ENCODE data around the gene PTGR1. TPM values are rescaled to one million over a fixed set of nuclear protein-coding genes. Genes with fewer than 3 reads are reported as not detected.
"Not testable (repeated sequence)": the region's sequence is repeated elsewhere in the genome, so short reads cannot be mapped to it uniquely, and the experiment has no call there.

Gene PTGR1
- polyA plus RNA-seq, 1 donor: 88.5 TPM

- H3K4me1 ChIP-seq (ENCODE audit: control insufficient read depth, insufficient read depth, low read length): peaks cover 12% of the 10 kb centered on the region
- peak overlapping the region; percentile 96 for H3K27ac ChIP-seq (ENCODE audit: low read length)
- peaks cover 26% of the 10 kb centered on the region for H3K36me3 ChIP-seq (ENCODE audit: control insufficient read depth, insufficient read depth, low read length)
- H3K27me3 ChIP-seq (ENCODE audit: control insufficient read depth, insufficient read depth, low read length): no peaks in the 10 kb centered on the region
- DNase-seq: peak; percentile 51 to 81
- 0% methylated on average over 4 of the region's 16 CpGs for WGBS (ENCODE audit: insufficient coverage, low lambda C conversion rate)
- no peaks in the 10 kb centered on the region for H3K9me3 ChIP-seq (ENCODE audit: control insufficient read depth, low read depth, low read length)
- H3K4me3 ChIP-seq (ENCODE audit: low read length): peak overlapping the region; percentile 67
These were observed 735 bp downstream of the PTGR1 start for GRCh38 chr9:111598733-111599091.

- H3K27me3 ChIP-seq (ENCODE audit: control insufficient read depth, insufficient read depth, low read length): no peaks in the 10 kb centered on the region
- H3K9me3 ChIP-seq (ENCODE audit: control insufficient read depth, low read depth, low read length): no peaks in the 10 kb centered on the region
- 0% methylated on average over 2 of the region's 41 CpGs for WGBS (ENCODE audit: insufficient coverage, low lambda C conversion rate)
- peak overlapping the region; percentile 67 for H3K4me3 ChIP-seq (ENCODE audit: low read length)
- peaks cover 30% of the 10 kb centered on the region for H3K36me3 ChIP-seq (ENCODE audit: control insufficient read depth, insufficient read depth, low read length)
- peaks cover 10% of the 10 kb centered on the region for H3K4me1 ChIP-seq (ENCODE audit: control insufficient read depth, insufficient read depth, low read length)
- peak overlapping the region; percentile 96 for H3K27ac ChIP-seq (ENCODE audit: low read length)
- DNase-seq: peak; percentile 68
These were observed 1.4 kb downstream of the PTGR1 start for GRCh38 chr9:111597852-111598732.

GRCh38 chr9:111588846-111589245 is 10.6 kb downstream of the PTGR1 start:
- Histone ChIP-seq H3K9me3 (ENCODE audit: control insufficient read depth, low read depth, low read length) (no peaks in the 10 kb centered on the region), H3K36me3 (ENCODE audit: control insufficient read depth, insufficient read depth, low read length) (peaks cover 51% of the 10 kb centered on the region), H3K4me1 (ENCODE audit: control insufficient read depth, insufficient read depth, low read length) (no peaks in the 10 kb centered on the region), H3K4me3 (ENCODE audit: low read length) (no peak overlapping the region), H3K27ac (ENCODE audit: low read length) (no peak overlapping the region), H3K27me3 (ENCODE audit: control insufficient read depth, insufficient read depth, low read length) (no peaks in the 10 kb centered on the region)
- WGBS (ENCODE audit: insufficient coverage, low lambda C conversion rate): 83% methylated on average over 1 of the region's 5 CpGs
- DNase-seq: no peak

- Histone ChIP-seq H3K27ac (ENCODE audit: low read length) (no peak overlapping the region), H3K27me3 (ENCODE audit: control insufficient read depth, insufficient read depth, low read length) (no peaks in the 10 kb centered on the region), H3K4me1 (ENCODE audit: control insufficient read depth, insufficient read depth, low read length) (no peaks in the 10 kb centered on the region), H3K9me3 (ENCODE audit: control insufficient read depth, low read depth, low read length) (no peaks in the 10 kb centered on the region), H3K36me3 (ENCODE audit: control insufficient read depth, insufficient read depth, low read length) (peaks cover 54% of the 10 kb centered on the region), H3K4me3 (ENCODE audit: low read length) (no peak overlapping the region)
- WGBS (ENCODE audit: insufficient coverage, low lambda C conversion rate): 100% methylated on average over 3 of the region's 5 CpGs
- DNase-seq: no peak
These were observed 13.1 kb downstream of the PTGR1 start for GRCh38 chr9:111586378-111586777.

- no peaks in the 10 kb centered on the region for H3K27me3 ChIP-seq (ENCODE audit: control insufficient read depth, insufficient read depth, low read length)
- no peaks in the 10 kb centered on the region for H3K4me1 ChIP-seq (ENCODE audit: control insufficient read depth, insufficient read depth, low read length)
- no peaks in the 10 kb centered on the region for H3K9me3 ChIP-seq (ENCODE audit: control insufficient read depth, low read depth, low read length)
- no peak overlapping the region for H3K4me3 ChIP-seq (ENCODE audit: low read length)
- H3K36me3 ChIP-seq (ENCODE audit: control insufficient read depth, insufficient read depth, low read length): peaks cover 74% of the 10 kb centered on the region
- 100% methylated on average over 2 of the region's 3 CpGs for WGBS (ENCODE audit: insufficient coverage, low lambda C conversion rate)
- no peak for DNase-seq
- H3K27ac ChIP-seq (ENCODE audit: low read length): no peak overlapping the region
These were observed 16.6 kb downstream of the PTGR1 start for GRCh38 chr9:111582888-111583287.

GRCh38 chr9:111572950-111573604 is 26.4 kb downstream of the PTGR1 start:
- no peak overlapping the region for H3K4me3 ChIP-seq (ENCODE audit: low read length)
- no peaks in the 10 kb centered on the region for H3K4me1 ChIP-seq (ENCODE audit: control insufficient read depth, insufficient read depth, low read length)
- no peak overlapping the region for H3K27ac ChIP-seq (ENCODE audit: low read length)
- H3K9me3 ChIP-seq (ENCODE audit: control insufficient read depth, low read depth, low read length): peaks cover 16% of the 10 kb centered on the region
- no CpG with 5 or more reads among the region's 4 CpGs for WGBS (ENCODE audit: insufficient coverage, low lambda C conversion rate)
- DNase-seq: no peak
- H3K27me3 ChIP-seq (ENCODE audit: control insufficient read depth, insufficient read depth, low read length): no peaks in the 10 kb centered on the region
- peaks cover 75% of the 10 kb centered on the region for H3K36me3 ChIP-seq (ENCODE audit: control insufficient read depth, insufficient read depth, low read length)

GRCh38 chr9:111568127-111568526 is 31.3 kb downstream of the PTGR1 start:
- Histone ChIP-seq H3K36me3 (ENCODE audit: control insufficient read depth, insufficient read depth, low read length) (peaks cover 84% of the 10 kb centered on the region), H3K9me3 (ENCODE audit: control insufficient read depth, low read depth, low read length) (peaks cover 16% of the 10 kb centered on the region)
- no CpG with 5 or more reads among the region's 4 CpGs for WGBS (ENCODE audit: insufficient coverage, low lambda C conversion rate)
- H3K27ac ChIP-seq (ENCODE audit: low read length); DNase-seq; H3K4me1 ChIP-seq (ENCODE audit: control insufficient read depth, insufficient read depth, low read length); H3K27me3 ChIP-seq (ENCODE audit: control insufficient read depth, insufficient read depth, low read length); H3K4me3 ChIP-seq (ENCODE audit: low read length): not testable (repeated sequence)

GRCh38 chr9:111566234-111566633 is 33.2 kb downstream of the PTGR1 start:
- H3K4me1 ChIP-seq (ENCODE audit: control insufficient read depth, insufficient read depth, low read length): no peaks in the 10 kb centered on the region
- H3K27me3 ChIP-seq (ENCODE audit: control insufficient read depth, insufficient read depth, low read length): no peaks in the 10 kb centered on the region
- H3K27ac ChIP-seq (ENCODE audit: low read length): no peak overlapping the region
- no CpG with 5 or more reads among the region's 1 CpG for WGBS (ENCODE audit: insufficient coverage, low lambda C conversion rate)
- peaks cover 16% of the 10 kb centered on the region for H3K9me3 ChIP-seq (ENCODE audit: control insufficient read depth, low read depth, low read length)
- H3K4me3 ChIP-seq (ENCODE audit: low read length): no peak overlapping the region
- no peak for DNase-seq
- peaks cover 77% of the 10 kb centered on the region for H3K36me3 ChIP-seq (ENCODE audit: control insufficient read depth, insufficient read depth, low read length)

GRCh38 chr9:111561165-111561719 is 38.2 kb downstream of the PTGR1 start:
- peaks cover 12% of the 10 kb centered on the region for H3K9me3 ChIP-seq (ENCODE audit: control insufficient read depth, low read depth, low read length)
- H3K4me1 ChIP-seq (ENCODE audit: control insufficient read depth, insufficient read depth, low read length): no peaks in the 10 kb centered on the region
- no peak overlapping the region for H3K4me3 ChIP-seq (ENCODE audit: low read length)
- no peak for DNase-seq
- H3K27me3 ChIP-seq (ENCODE audit: control insufficient read depth, insufficient read depth, low read length): no peaks in the 10 kb centered on the region
- no peak overlapping the region for H3K27ac ChIP-seq (ENCODE audit: low read length)
- peaks cover 35% of the 10 kb centered on the region for H3K36me3 ChIP-seq (ENCODE audit: control insufficient read depth, insufficient read depth, low read length)

- H3K36me3 ChIP-seq (ENCODE audit: control insufficient read depth, insufficient read depth, low read length): peaks cover 16% of the 10 kb centered on the region
These were observed 40.3 kb downstream of the PTGR1 start for GRCh38 chr9:111559000-111559610.

More at GRCh38 chr9:111559000-111559610, 40.3 kb downstream of the PTGR1 start:
- Histone ChIP-seq H3K4me1 (ENCODE audit: control insufficient read depth, insufficient read depth, low read length) (no peaks in the 10 kb centered on the region), H3K4me3 (ENCODE audit: low read length) (no peak overlapping the region), H3K27ac (ENCODE audit: low read length) (no peak overlapping the region), H3K27me3 (ENCODE audit: control insufficient read depth, insufficient read depth, low read length) (no peaks in the 10 kb centered on the region), H3K9me3 (ENCODE audit: control insufficient read depth, low read depth, low read length) (peaks cover 14% of the 10 kb centered on the region)
- WGBS (ENCODE audit: insufficient coverage, low lambda C conversion rate): no CpG with 5 or more reads among the region's 7 CpGs
- no peak for DNase-seq
